SK-N-SH (cell line): ENCODE data around the gene FOXF1. TPM values are rescaled to one million over a fixed set of nuclear protein-coding genes. Genes with fewer than 3 reads are reported as not detected.

Experiments
- CTCF ChIA-PET: fragments of 300-600, 350-600 bp; formaldehyde crosslinking; extraction: SDS; loops from one replicate; lab custom pipeline; 2021; lab: Yijun Ruan, JAX
- POLR2A ChIA-PET: fragments of 350-600 bp; sonication (Branson Sonifier 250); formaldehyde crosslinking; extraction: SDS; loops from one replicate; lab custom pipeline; 2020; ENCODE audit warnings: antibody characterized with exemption, inconsistent platforms; lab: Yijun Ruan, JAX
- DNase-seq: peaks from one replicate; pipeline ENCODE4 v3.0.0; 2012
- H2AFZ ChIP-seq: fragments of 200-600 bp; sonication (generic); 2 replicates; pipeline ENCODE4 v1.8.1; 2016; ENCODE audit warnings: antibody characterized with exemption, mild to moderate bottlenecking, low read depth
- H3F3A ChIP-seq: fragments of 200-600 bp; sonication (generic); replicated peaks from 2 replicates; pipeline ENCODE3; 2016; ENCODE audit warnings: antibody characterized with exemption, mild to moderate bottlenecking; ENCODE audit not compliant: insufficient read depth
- H3K27ac ChIP-seq, 2 experiments: fragments of 200-500 bp in 1 of 2; fragments of 200-600 bp in 1 of 2; sonication (Bioruptor generic) in 1 of 2; sonication (generic), shearing (Covaris generic) in 1 of 2; 2 replicates each; pipeline versions ENCODE4 v1.5.1 to v1.6.1; 2014 to 2016; ENCODE audit warnings: low read depth in 2 of 2, inconsistent platforms in 1 of 2, low read length in 1 of 2, mild to moderate bottlenecking in 1 of 2, mixed read lengths in 1 of 2
- H3K27me3 ChIP-seq: fragments of 200-600 bp; sonication (generic), shearing (Covaris generic); 2 replicates; pipeline ENCODE4 v1.6.1; 2016; ENCODE audit warnings: mixed run types; ENCODE audit not compliant: insufficient read depth
- H3K36me3 ChIP-seq, 2 experiments: fragments of 200-500 bp in 1 of 2; fragments of 200-600 bp in 1 of 2; sonication (Bioruptor generic) in 1 of 2; sonication (generic) in 1 of 2; replicated peaks in 1 of 2; 2 replicates each; pipeline versions ENCODE3 to v1.5.1; 2014 to 2016; ENCODE audit warnings: low read length in 1 of 2, mild to moderate bottlenecking in 1 of 2; ENCODE audit not compliant: insufficient read depth in 2 of 2, control insufficient read depth in 1 of 2
- H3K4me1 ChIP-seq, 2 experiments: fragments of 200-500 bp in 1 of 2; fragments of 200-600 bp in 1 of 2; sonication (Bioruptor generic) in 1 of 2; sonication (generic), shearing (Covaris generic) in 1 of 2; 2 replicates each; pipeline versions ENCODE4 v1.5.1 to v1.6.1; 2014 to 2016; ENCODE audit warnings: low read depth in 1 of 2, low read length in 1 of 2, mixed run types in 1 of 2; ENCODE audit not compliant: insufficient read depth in 2 of 2, control insufficient read depth in 1 of 2
- H3K4me2 ChIP-seq: fragments of 200-600 bp; sonication (generic), shearing (Covaris generic); 2 replicates; pipeline ENCODE4 v1.6.1; 2017; ENCODE audit warnings: mixed run types
- H3K4me3 ChIP-seq, 2 experiments: fragments of 200-500 bp in 1 of 2; fragments of 200-600 bp in 1 of 2; sonication (Bioruptor generic) in 1 of 2; sonication (generic), shearing (Covaris generic) in 1 of 2; 2 replicates each; pipeline versions ENCODE4 v1.5.1 to v1.8.1; 2014 to 2016; ENCODE audit warnings: low read depth in 2 of 2, inconsistent platforms in 1 of 2, low read length in 1 of 2, mild to moderate bottlenecking in 1 of 2, mixed read lengths in 1 of 2, moderate library complexity in 1 of 2
- H3K79me2 ChIP-seq: fragments of 200-600 bp; sonication (generic); 2 replicates; pipeline ENCODE4 v1.8.1; 2017; ENCODE audit warnings: mild to moderate bottlenecking; ENCODE audit not compliant: insufficient read depth
- H3K9ac ChIP-seq: fragments of 200-600 bp; sonication (generic); 2 replicates; pipeline ENCODE4 v1.6.1; 2017; ENCODE audit warnings: mixed run types
- H3K9me2 ChIP-seq: fragments of 200-600 bp; sonication (generic); 2 replicates; pipeline ENCODE4 v1.6.1; 2017; ENCODE audit warnings: mixed run types
- H3K9me3 ChIP-seq: fragments of 200-600 bp; sonication (generic); 2 replicates; pipeline ENCODE4 v1.6.1; 2017; ENCODE audit warnings: mixed run types, mild to moderate bottlenecking, moderate library complexity
- H4K20me1 ChIP-seq: fragments of 200-600 bp; sonication (generic); 2 replicates; pipeline ENCODE4 v1.6.1; 2017; ENCODE audit warnings: mild to moderate bottlenecking, mixed run types; ENCODE audit not compliant: insufficient read depth
- CHD2 ChIP-seq: fragments of 150-350 bp; IDR thresholded peaks from 2 replicates; pipeline ENCODE4 v1.6.1; 2018; ENCODE audit warnings: low read length; ENCODE audit not compliant: partially characterized antibody
- CTCF ChIP-seq: fragments of 200-600 bp; sonication (generic); IDR thresholded peaks from 2 replicates; pipeline ENCODE4 v1.6.1; 2017; ENCODE audit warnings: antibody characterized with exemption, mild to moderate bottlenecking, moderate library complexity
- ELF1 ChIP-seq: IDR thresholded peaks from 2 replicates; pipeline ENCODE4 v1.4.0; 2012
- FOXM1 ChIP-seq: IDR thresholded peaks from 2 replicates; pipeline ENCODE4 v1.4.0; 2012; ENCODE audit warnings: low read depth, mild to moderate bottlenecking
- GABPA ChIP-seq: IDR thresholded peaks from 2 replicates; pipeline ENCODE4 v1.4.0; 2012; ENCODE audit warnings: low read depth, mild to moderate bottlenecking
- IRF3 ChIP-seq: fragments of 150-350 bp; IDR thresholded peaks from 2 replicates; pipeline ENCODE4 v1.6.1; 2016; ENCODE audit warnings: mild to moderate bottlenecking, low read depth, low read length
- JUND ChIP-seq: IDR thresholded peaks from 2 replicates; pipeline ENCODE4 v1.4.0; 2012
- MAX ChIP-seq: IDR thresholded peaks from 2 replicates; pipeline ENCODE4 v1.4.0; 2012; ENCODE audit warnings: low read depth
- MEF2A ChIP-seq: IDR thresholded peaks from 2 replicates; pipeline ENCODE4 v1.4.0; 2012; ENCODE audit warnings: low read depth, borderline replicate concordance
- NFIC ChIP-seq: IDR thresholded peaks from 2 replicates; pipeline ENCODE4 v1.4.0; 2012; ENCODE audit warnings: borderline replicate concordance
- NRF1 ChIP-seq: IDR thresholded peaks from 2 replicates; pipeline ENCODE4 v1.6.1; 2012; ENCODE audit warnings: low read depth, mild to moderate bottlenecking, low read length
- RAD21 ChIP-seq: IDR thresholded peaks from 2 replicates; pipeline ENCODE4 v1.6.1; 2012; ENCODE audit warnings: mild to moderate bottlenecking, low read length
- RCOR1 ChIP-seq: fragments of 150-350 bp; IDR thresholded peaks from 2 replicates; pipeline ENCODE4 v1.6.1; 2017; ENCODE audit warnings: antibody characterized with exemption, low read length
- REST ChIP-seq: IDR thresholded peaks from 2 replicates; pipeline ENCODE4 v1.6.1; 2012; ENCODE audit warnings: mild to moderate bottlenecking, low read depth, low read length, moderate library complexity
- RXRA ChIP-seq: IDR thresholded peaks from 2 replicates; pipeline ENCODE4 v1.4.0; 2012; ENCODE audit warnings: low read depth, mild to moderate bottlenecking, borderline replicate concordance
- SMC3 ChIP-seq: IDR thresholded peaks from 2 replicates; pipeline ENCODE4 v1.6.1; 2012; ENCODE audit warnings: low read depth, low read length, improper control_type of control experiment
- TEAD4 ChIP-seq: IDR thresholded peaks from 2 replicates; pipeline ENCODE4 v1.4.0; 2012; ENCODE audit warnings: mild to moderate bottlenecking, borderline replicate concordance; ENCODE audit not compliant: insufficient read depth
- USF1 ChIP-seq: IDR thresholded peaks from 2 replicates; pipeline ENCODE4 v1.4.0; 2012; ENCODE audit warnings: low read depth, borderline replicate concordance
- USF2 ChIP-seq: fragments of 150-350 bp; IDR thresholded peaks from 2 replicates; pipeline ENCODE4 v1.6.1; 2017; ENCODE audit warnings: antibody characterized with exemption, low read length, low read depth, borderline replicate concordance
- WGBS: methylation state at CpG from one replicate; pipeline ENCODE4 v1.1.6; 2017; ENCODE audit warnings: low lambda C conversion rate; 5-methylcytosine and 5-hydroxymethylcytosine counted together
- polyA plus RNA-seq, 3 experiments: library from polyadenylated mRNA; depleted of rRNA; stranded (reverse); fragments of >200 nt; gene quantifications; 2 replicates each; pipeline ENCODE4 v1.2.3, GENCODE V29; 2012

FOXF1 gene
- polyA plus RNA-seq, 1 of the 3 experiments (the other 2 are of a cell fraction): 0.02 TPM

- H2AFZ ChIP-seq: no peak overlapping the region
- H3K36me3 ChIP-seq: peaks cover 8 to 28% of the 10 kb centered on the region in 2 experiments
- WGBS: 93% methylated on average over 14 of the region's 22 CpGs
- CTCF ChIA-PET: interaction anchor here (1.0 to 1.7 kb wide), 2 partner anchors 11 to 33 kb away, joined by 5 read pairs; no protein-coding TSS in a partner anchor
- no peak overlapping the region for H3K27ac ChIP-seq
- no peak overlapping the region for H3K4me2 ChIP-seq
- H3K4me1 ChIP-seq: peaks cover 0 to 12% of the 10 kb centered on the region in 2 experiments; a peak in 2 of 4 replicates
- POLR2A ChIA-PET: no interaction called here
- H3K9ac ChIP-seq: no peak overlapping the region
- H3K4me3 ChIP-seq: no peak overlapping the region
- H4K20me1 ChIP-seq: no peaks in the 10 kb centered on the region
- no peak for DNase-seq
- H3K27me3 ChIP-seq: no peaks in the 10 kb centered on the region
- TF ChIP-seq USF1: no peak
- no peak for TF ChIP-seq ELF1
- no peak for TF ChIP-seq MEF2A
- no peak for TF ChIP-seq SMC3
- TF ChIP-seq RCOR1: no peak
- no peak for TF ChIP-seq USF2
- TF ChIP-seq JUND: no peak
- TF ChIP-seq IRF3: no peak
- TF ChIP-seq REST: no peak
- TF ChIP-seq CTCF: no peak
- TF ChIP-seq RXRA: no peak
- TF ChIP-seq CHD2: no peak
- TF ChIP-seq NRF1: no peak
- TF ChIP-seq TEAD4: no peak
- TF ChIP-seq FOXM1: no peak
- TF ChIP-seq MAX: no peak
- no peak for TF ChIP-seq NFIC
- no peak for TF ChIP-seq RAD21
- no peak for TF ChIP-seq GABPA
- H3K9me2 ChIP-seq: no peaks in the 10 kb centered on the region
- H3K9me3 ChIP-seq: no peaks in the 10 kb centered on the region
- peaks cover 13% of the 10 kb centered on the region for H3K79me2 ChIP-seq
- H3F3A ChIP-seq: peaks cover 12% of the 10 kb centered on the region
These were observed 43.0 kb downstream of the FOXF1 start for GRCh38 chr16:86553356-86553755.
